NCI-H1694 (cell line): ENCODE measurements around the gene NINL.
"Not testable (repeated sequence)": the region's sequence is repeated elsewhere in the genome, so short reads cannot be mapped to it uniquely, and the experiment has no call there.

Experiments
- DNase-seq: peaks from one replicate; lab custom pipeline; 2025; lab: John Stamatoyannopoulos, UW

The NINL gene

GRCh38 chr20:25592135-25592852 lies 7.0 kb upstream of the NINL start:
- DNase-seq = no peak

GRCh38 chr20:25590778-25591177 lies 5.4 kb upstream of the NINL start:
- not testable (repeated sequence) for DNase-seq

GRCh38 chr20:25588491-25588890 lies 3.2 kb upstream of the NINL start:
- no peak for DNase-seq

- DNase-seq = no peak
Observed at GRCh38 chr20:25587536-25587935, 2.2 kb upstream of the NINL start.

- no peak for DNase-seq
Observed at GRCh38 chr20:25586877-25587276, 1.5 kb upstream of the NINL start.

- not testable (repeated sequence) for DNase-seq
Observed at GRCh38 chr20:25583607-25584006, 1.7 kb downstream of the NINL start.

- no peak for DNase-seq
Observed at GRCh38 chr20:25580711-25581110, 4.6 kb downstream of the NINL start.

- no peak for DNase-seq
Observed at GRCh38 chr20:25579081-25579770, 6.1 kb downstream of the NINL start.

- DNase-seq = no peak
Observed at GRCh38 chr20:25576783-25577530, 8.4 kb downstream of the NINL start.

GRCh38 chr20:25574411-25574810 lies 10.9 kb downstream of the NINL start:
- DNase-seq = no peak

GRCh38 chr20:25573288-25574251 lies 11.8 kb downstream of the NINL start:
- no peak for DNase-seq

GRCh38 chr20:25571817-25572216 lies 13.5 kb downstream of the NINL start:
- DNase-seq = no peak

GRCh38 chr20:25571240-25571639 lies 14.1 kb downstream of the NINL start:
- DNase-seq = no peak

GRCh38 chr20:25570148-25570530 lies 15.2 kb downstream of the NINL start:
- DNase-seq = no peak

GRCh38 chr20:25567286-25567685 lies 18.0 kb downstream of the NINL start:
- DNase-seq = no peak

GRCh38 chr20:25566821-25567220 lies 18.5 kb downstream of the NINL start:
- DNase-seq = no peak

GRCh38 chr20:25565578-25566157 lies 19.7 kb downstream of the NINL start:
- no peak for DNase-seq

GRCh38 chr20:25563876-25564275 lies 21.5 kb downstream of the NINL start:
- DNase-seq = no peak

GRCh38 chr20:25563362-25563761 lies 22.0 kb downstream of the NINL start:
- no peak for DNase-seq

GRCh38 chr20:25561771-25562170 lies 23.6 kb downstream of the NINL start:
- not testable (repeated sequence) for DNase-seq

- no peak for DNase-seq
Observed at GRCh38 chr20:25553819-25554296, 31.5 kb downstream of the NINL start.
